ENCODE data around the gene OSBPL10.
"Not testable (repeated sequence)": the region's sequence is repeated elsewhere in the genome, so short reads cannot be mapped to it uniquely, and the experiment has no call there.

Gene OSBPL10

GRCh38 chr3:31997500-31997899, 16.4 kb upstream of the OSBPL10 start:
- Histone ChIP-seq H3K4me1 (ENCODE audit: insufficient read depth, low read length, poor library complexity, severe bottlenecking) (no peaks in the 10 kb centered on the region), H3K79me2 (ENCODE audit: insufficient read depth, low read length) (no peaks in the 10 kb centered on the region), H3K9ac (ENCODE audit: low read depth, low read length, poor library complexity, severe bottlenecking) (no peak overlapping the region), H3K9me3 (ENCODE audit: insufficient read depth, low read depth, low read length) (no peaks in the 10 kb centered on the region), H3K4me3 (ENCODE audit: low read length, poor library complexity, severe bottlenecking) (no peak overlapping the region), H3K36me3 (ENCODE audit: insufficient read depth, low read length) (no peaks in the 10 kb centered on the region), H3K27me3 (ENCODE audit: insufficient read depth, low read length, poor library complexity, severe bottlenecking) (no peaks in the 10 kb centered on the region), H2AFZ (ENCODE audit: low read length) (no peak overlapping the region), H3F3A (ENCODE audit: low read depth) (no peaks in the 10 kb centered on the region), H3K9me2 (replicated peaks; ENCODE audit: low read depth, low read length) (no peaks in the 10 kb centered on the region), H4K20me1 (ENCODE audit: insufficient read depth, low read length, poor library complexity, severe bottlenecking) (no peaks in the 10 kb centered on the region), H3K4me2 (ENCODE audit: low read depth, low read length, poor library complexity, severe bottlenecking) (no peak overlapping the region)
- no peak for TF ChIP-seq EZH2phosphoT487 (IDR thresholded peaks at IDR 0.05; ENCODE audit: borderline replicate concordance)
- TF ChIP-seq, protein P1, sequence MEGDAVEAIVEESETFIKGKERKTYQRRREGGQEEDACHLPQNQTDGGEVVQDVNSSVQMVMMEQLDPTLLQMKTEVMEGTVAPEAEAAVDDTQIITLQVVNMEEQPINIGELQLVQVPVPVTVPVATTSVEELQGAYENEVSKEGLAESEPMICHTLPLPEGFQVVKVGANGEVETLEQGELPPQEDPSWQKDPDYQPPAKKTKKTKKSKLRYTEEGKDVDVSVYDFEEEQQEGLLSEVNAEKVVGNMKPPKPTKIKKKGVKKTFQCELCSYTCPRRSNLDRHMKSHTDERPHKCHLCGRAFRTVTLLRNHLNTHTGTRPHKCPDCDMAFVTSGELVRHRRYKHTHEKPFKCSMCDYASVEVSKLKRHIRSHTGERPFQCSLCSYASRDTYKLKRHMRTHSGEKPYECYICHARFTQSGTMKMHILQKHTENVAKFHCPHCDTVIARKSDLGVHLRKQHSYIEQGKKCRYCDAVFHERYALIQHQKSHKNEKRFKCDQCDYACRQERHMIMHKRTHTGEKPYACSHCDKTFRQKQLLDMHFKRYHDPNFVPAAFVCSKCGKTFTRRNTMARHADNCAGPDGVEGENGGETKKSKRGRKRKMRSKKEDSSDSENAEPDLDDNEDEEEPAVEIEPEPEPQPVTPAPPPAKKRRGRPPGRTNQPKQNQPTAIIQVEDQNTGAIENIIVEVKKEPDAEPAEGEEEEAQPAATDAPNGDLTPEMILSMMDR (conservative IDR thresholded peaks at IDR 0.05; ENCODE audit: low read length), result no peak

DNA sequence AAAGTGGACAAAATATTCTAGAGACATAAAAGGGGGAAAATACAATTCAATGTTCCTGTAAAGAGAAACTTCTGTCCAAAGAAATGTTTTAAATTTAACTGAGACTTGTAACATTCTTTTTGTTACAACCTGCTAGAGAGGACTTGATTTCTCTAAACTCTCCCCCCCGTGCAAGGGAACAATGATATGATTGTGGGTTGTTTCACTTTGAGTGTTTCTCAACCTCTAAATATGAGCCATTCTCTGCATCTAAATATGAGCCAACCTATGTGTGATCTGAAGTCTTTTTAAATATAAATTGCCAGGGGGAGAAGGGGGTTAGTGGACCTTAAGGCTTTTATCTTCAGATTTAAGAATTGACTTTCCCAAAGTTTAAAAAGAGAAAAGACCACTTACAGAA, 15.1 kb upstream of the OSBPL10 start:
- H3K4me1 ChIP-seq (ENCODE audit: insufficient read depth, low read length, poor library complexity, severe bottlenecking), result no peaks in the 10 kb centered on the region
- H3K9me3 ChIP-seq (ENCODE audit: insufficient read depth, low read depth, low read length), result no peaks in the 10 kb centered on the region
- no peaks in the 10 kb centered on the region for H3F3A ChIP-seq (ENCODE audit: low read depth)
- no peaks in the 10 kb centered on the region for H3K9me2 ChIP-seq (replicated peaks; ENCODE audit: low read depth, low read length)
- no peak overlapping the region for H2AFZ ChIP-seq (ENCODE audit: low read length)
- H3K4me2 ChIP-seq (ENCODE audit: low read depth, low read length, poor library complexity, severe bottlenecking), result no peak overlapping the region
- TF ChIP-seq, protein P1 (conservative IDR thresholded peaks at IDR 0.05; ENCODE audit: low read length), result no peak
- TF ChIP-seq EZH2phosphoT487 (IDR thresholded peaks at IDR 0.05; ENCODE audit: borderline replicate concordance), result no peak
- no peaks in the 10 kb centered on the region for H3K36me3 ChIP-seq (ENCODE audit: insufficient read depth, low read length)
- H3K27me3 ChIP-seq (ENCODE audit: insufficient read depth, low read length, poor library complexity, severe bottlenecking), result no peaks in the 10 kb centered on the region
- H3K4me3 ChIP-seq (ENCODE audit: low read length, poor library complexity, severe bottlenecking), result no peak overlapping the region
- H3K79me2 ChIP-seq (ENCODE audit: insufficient read depth, low read length), result no peaks in the 10 kb centered on the region
- no peak overlapping the region for H3K9ac ChIP-seq (ENCODE audit: low read depth, low read length, poor library complexity, severe bottlenecking)
- no peaks in the 10 kb centered on the region for H4K20me1 ChIP-seq (ENCODE audit: insufficient read depth, low read length, poor library complexity, severe bottlenecking)

- not testable (repeated sequence) for H3K4me3 ChIP-seq (ENCODE audit: low read length, poor library complexity, severe bottlenecking); H3K9me2 ChIP-seq (replicated peaks; ENCODE audit: low read depth, low read length); H3F3A ChIP-seq (ENCODE audit: low read depth); H3K36me3 ChIP-seq (ENCODE audit: insufficient read depth, low read length); H3K27me3 ChIP-seq (ENCODE audit: insufficient read depth, low read length, poor library complexity, severe bottlenecking); H4K20me1 ChIP-seq (ENCODE audit: insufficient read depth, low read length, poor library complexity, severe bottlenecking); H3K4me2 ChIP-seq (ENCODE audit: low read depth, low read length, poor library complexity, severe bottlenecking); H3K9ac ChIP-seq (ENCODE audit: low read depth, low read length, poor library complexity, severe bottlenecking); H3K9me3 ChIP-seq (ENCODE audit: insufficient read depth, low read depth, low read length); H3K79me2 ChIP-seq (ENCODE audit: insufficient read depth, low read length); H2AFZ ChIP-seq (ENCODE audit: low read length); H3K4me1 ChIP-seq (ENCODE audit: insufficient read depth, low read length, poor library complexity, severe bottlenecking)
Observed at GRCh38 chr3:31995026-31995425, 14.0 kb upstream of the OSBPL10 start.

- H3F3A ChIP-seq (ENCODE audit: low read depth), result no peaks in the 10 kb centered on the region
- TF ChIP-seq, protein P1 (conservative IDR thresholded peaks at IDR 0.05; ENCODE audit: low read length), result no peak
- no peak for TF ChIP-seq EZH2phosphoT487 (IDR thresholded peaks at IDR 0.05; ENCODE audit: borderline replicate concordance)
- no peak overlapping the region for H2AFZ ChIP-seq (ENCODE audit: low read length)
- no peaks in the 10 kb centered on the region for H4K20me1 ChIP-seq (ENCODE audit: insufficient read depth, low read length, poor library complexity, severe bottlenecking)
- no peaks in the 10 kb centered on the region for H3K27me3 ChIP-seq (ENCODE audit: insufficient read depth, low read length, poor library complexity, severe bottlenecking)
- peaks cover 5% of the 10 kb centered on the region; the same call in 1 of the 2 replicates for H3K9me3 ChIP-seq (ENCODE audit: insufficient read depth, low read depth, low read length)
- H3K4me1 ChIP-seq (ENCODE audit: insufficient read depth, low read length, poor library complexity, severe bottlenecking), result no peaks in the 10 kb centered on the region
- H3K79me2 ChIP-seq (ENCODE audit: insufficient read depth, low read length), result no peaks in the 10 kb centered on the region
- H3K9ac ChIP-seq (ENCODE audit: low read depth, low read length, poor library complexity, severe bottlenecking), result no peak overlapping the region
- H3K36me3 ChIP-seq (ENCODE audit: insufficient read depth, low read length), result no peaks in the 10 kb centered on the region
- no peaks in the 10 kb centered on the region for H3K9me2 ChIP-seq (replicated peaks; ENCODE audit: low read depth, low read length)
- H3K4me2 ChIP-seq (ENCODE audit: low read depth, low read length, poor library complexity, severe bottlenecking), result no peak overlapping the region
- no peak overlapping the region for H3K4me3 ChIP-seq (ENCODE audit: low read length, poor library complexity, severe bottlenecking)
Observed at GRCh38 chr3:31993843-31994242, 12.8 kb upstream of the OSBPL10 start.

- not testable (repeated sequence) for H3K4me3 ChIP-seq (ENCODE audit: low read length, poor library complexity, severe bottlenecking); H2AFZ ChIP-seq (ENCODE audit: low read length); H3K79me2 ChIP-seq (ENCODE audit: insufficient read depth, low read length); H3K9me2 ChIP-seq (replicated peaks; ENCODE audit: low read depth, low read length); H3K4me2 ChIP-seq (ENCODE audit: low read depth, low read length, poor library complexity, severe bottlenecking); H3K9me3 ChIP-seq (ENCODE audit: insufficient read depth, low read depth, low read length); H4K20me1 ChIP-seq (ENCODE audit: insufficient read depth, low read length, poor library complexity, severe bottlenecking); H3K36me3 ChIP-seq (ENCODE audit: insufficient read depth, low read length); H3K9ac ChIP-seq (ENCODE audit: low read depth, low read length, poor library complexity, severe bottlenecking); H3F3A ChIP-seq (ENCODE audit: low read depth); H3K4me1 ChIP-seq (ENCODE audit: insufficient read depth, low read length, poor library complexity, severe bottlenecking); H3K27me3 ChIP-seq (ENCODE audit: insufficient read depth, low read length, poor library complexity, severe bottlenecking)
Observed at GRCh38 chr3:31992995-31993394, 11.9 kb upstream of the OSBPL10 start.

Measured in Loucy (cell line).